IPS-18a (cell line): ENCODE measurements around the gene OSCAR.
"Not testable (repeated sequence)": the region's sequence is repeated elsewhere in the genome, so short reads cannot be mapped to it uniquely, and the experiment has no call there.

Experiments
- H3K27ac ChIP-seq: one replicate; pipeline ENCODE4 v1.5.1; 2013; ENCODE audit warnings: low read length
- H3K27me3 ChIP-seq: one replicate; pipeline ENCODE4 v1.6.1; 2013; ENCODE audit warnings: mild to moderate bottlenecking, low read length; ENCODE audit not compliant: control insufficient read depth, insufficient read depth
- H3K36me3 ChIP-seq: one replicate; pipeline ENCODE4 v1.6.1; 2013; ENCODE audit warnings: low read depth, low read length; ENCODE audit not compliant: control insufficient read depth
- H3K4me1 ChIP-seq: one replicate; pipeline ENCODE4 v1.6.1; 2013; ENCODE audit warnings: low read depth, low read length; ENCODE audit not compliant: control insufficient read depth
- H3K4me3 ChIP-seq: one replicate; pipeline ENCODE4 v1.5.1; 2013; ENCODE audit warnings: low read length
- H3K9ac ChIP-seq: one replicate; pipeline ENCODE4 v1.6.1; 2013; ENCODE audit warnings: mild to moderate bottlenecking, low read length, moderate library complexity
- H3K9me3 ChIP-seq: one replicate; pipeline ENCODE4 v1.6.1; 2013; ENCODE audit warnings: low read depth, low read length; ENCODE audit not compliant: control insufficient read depth

Gene OSCAR

GRCh38 chr19:54099190-54099902 is 1.3 kb downstream of the OSCAR start:
- no peaks in the 10 kb centered on the region for H3K36me3 ChIP-seq
- peaks cover 28% of the 10 kb centered on the region for H3K27me3 ChIP-seq
- no peaks in the 10 kb centered on the region for H3K9me3 ChIP-seq
- H3K4me3 ChIP-seq = no peak overlapping the region
- H3K9ac ChIP-seq = no peak overlapping the region
- H3K4me1 ChIP-seq = peaks cover 8% of the 10 kb centered on the region
- no peak overlapping the region for H3K27ac ChIP-seq

- Histone ChIP-seq H3K36me3 (no peaks in the 10 kb centered on the region), H3K4me3 (peak overlapping the region; percentile 59), H3K4me1 (peaks cover 8% of the 10 kb centered on the region), H3K27ac (no peak overlapping the region), H3K9ac (peak overlapping the region; percentile 42), H3K9me3 (no peaks in the 10 kb centered on the region), H3K27me3 (peaks cover 29% of the 10 kb centered on the region)
Measured at GRCh38 chr19:54096617-54097106, 3.9 kb downstream of the OSCAR start.

GRCh38 chr19:54095859-54096616 is 4.6 kb downstream of the OSCAR start:
- H3K4me1 ChIP-seq, H3K9ac ChIP-seq, H3K36me3 ChIP-seq, H3K27ac ChIP-seq, H3K9me3 ChIP-seq: not testable (repeated sequence)
- Histone ChIP-seq H3K27me3 (peaks cover 29% of the 10 kb centered on the region), H3K4me3 (peak overlapping the region; percentile 59)

- no peaks in the 10 kb centered on the region for H3K36me3 ChIP-seq
- H3K9ac ChIP-seq = no peak overlapping the region
- no peaks in the 10 kb centered on the region for H3K9me3 ChIP-seq
- H3K4me3 ChIP-seq = peak overlapping the region; percentile 59
- H3K27ac ChIP-seq = no peak overlapping the region
- H3K4me1 ChIP-seq = peaks cover 8% of the 10 kb centered on the region
- peaks cover 29% of the 10 kb centered on the region for H3K27me3 ChIP-seq
Measured at GRCh38 chr19:54095136-54095858, 5.3 kb downstream of the OSCAR start.

GRCh38 chr19:54094426-54095000 is 6.1 kb downstream of the OSCAR start:
- Histone ChIP-seq H3K27me3 (peaks cover 29% of the 10 kb centered on the region), H3K27ac (no peak overlapping the region), H3K4me3 (no peak overlapping the region), H3K36me3 (no peaks in the 10 kb centered on the region), H3K9ac (no peak overlapping the region), H3K9me3 (no peaks in the 10 kb centered on the region), H3K4me1 (peaks cover 8% of the 10 kb centered on the region)

GRCh38 chr19:54084410-54084809 is 16.2 kb downstream of the OSCAR start:
- H3K4me3 ChIP-seq = no peak overlapping the region
- H3K4me1 ChIP-seq = no peaks in the 10 kb centered on the region
- no peaks in the 10 kb centered on the region for H3K27me3 ChIP-seq
- no peaks in the 10 kb centered on the region for H3K36me3 ChIP-seq
- no peak overlapping the region for H3K27ac ChIP-seq
- H3K9ac ChIP-seq = no peak overlapping the region
- no peaks in the 10 kb centered on the region for H3K9me3 ChIP-seq

GRCh38 chr19:54081032-54081431 is 19.6 kb downstream of the OSCAR start, which contains the start of gene TARM1:
TSS of gene TARM1 (minus strand) at chr19:54081365. CDS start at chr19:54081340, 25 bp downstream.
- Histone ChIP-seq H3K27me3 (no peaks in the 10 kb centered on the region), H3K4me1 (no peaks in the 10 kb centered on the region), H3K36me3 (no peaks in the 10 kb centered on the region), H3K4me3 (no peak within 1 kb of the TSS), H3K9ac (no peak within 1 kb of the TSS), H3K27ac (no peak within 1 kb of the TSS), H3K9me3 (no peaks in the 10 kb centered on the region)

GRCh38 chr19:54077334-54077733 is 23.3 kb downstream of the OSCAR start:
- no peaks in the 10 kb centered on the region for H3K4me1 ChIP-seq
- H3K27me3 ChIP-seq = no peaks in the 10 kb centered on the region
- H3K9me3 ChIP-seq = no peaks in the 10 kb centered on the region
- H3K9ac ChIP-seq = no peak overlapping the region
- H3K27ac ChIP-seq = no peak overlapping the region
- H3K4me3 ChIP-seq = no peak overlapping the region
- no peaks in the 10 kb centered on the region for H3K36me3 ChIP-seq

GRCh38 chr19:54074851-54075250 is 25.8 kb downstream of the OSCAR start:
- H3K4me1 ChIP-seq = no peaks in the 10 kb centered on the region
- H3K36me3 ChIP-seq = no peaks in the 10 kb centered on the region
- no peak overlapping the region for H3K9ac ChIP-seq
- no peaks in the 10 kb centered on the region for H3K27me3 ChIP-seq
- no peak overlapping the region for H3K27ac ChIP-seq
- no peak overlapping the region for H3K4me3 ChIP-seq
- H3K9me3 ChIP-seq = no peaks in the 10 kb centered on the region

GRCh38 chr19:54073829-54074228 is 26.8 kb downstream of the OSCAR start:
- no peaks in the 10 kb centered on the region for H3K27me3 ChIP-seq
- H3K9me3 ChIP-seq = no peaks in the 10 kb centered on the region
- no peaks in the 10 kb centered on the region for H3K36me3 ChIP-seq
- H3K27ac ChIP-seq = no peak overlapping the region
- no peaks in the 10 kb centered on the region for H3K4me1 ChIP-seq
- H3K4me3 ChIP-seq = no peak overlapping the region
- H3K9ac ChIP-seq = no peak overlapping the region

GRCh38 chr19:54069470-54069869 is 31.1 kb downstream of the OSCAR start:
- H3K9me3 ChIP-seq = no peaks in the 10 kb centered on the region

More at GRCh38 chr19:54069470-54069869, 31.1 kb downstream of the OSCAR start:
- Histone ChIP-seq H3K36me3 (no peaks in the 10 kb centered on the region), H3K27me3 (no peaks in the 10 kb centered on the region), H3K4me1 (no peaks in the 10 kb centered on the region), H3K27ac (no peak overlapping the region), H3K9ac (no peak overlapping the region), H3K4me3 (no peak overlapping the region)
